ENCODE results near the gene CPO.

CPO gene

GRCh38 chr2:206974551-206974950, 35.2 kb downstream of the CPO start:
- DNase-seq (ENCODE audit: low spot score), result no peak

- DNase-seq (ENCODE audit: low spot score), result no peak
Measured at GRCh38 chr2:206978746-206979145, 39.4 kb downstream of the CPO start.

- no peak for DNase-seq (ENCODE audit: low spot score)
Measured at GRCh38 chr2:206979365-206979764, 40.0 kb downstream of the CPO start.

- DNase-seq (ENCODE audit: low spot score), result no peak
Measured at GRCh38 chr2:206979922-206980321, 40.6 kb downstream of the CPO start.

GRCh38 chr2:206980413-206980812, 41.1 kb downstream of the CPO start:
- no peak for DNase-seq (ENCODE audit: low spot score)

GRCh38 chr2:206981086-206981674, 41.9 kb downstream of the CPO start:
- DNase-seq (ENCODE audit: low spot score), result no peak

GRCh38 chr2:206981739-206982340, 42.5 kb downstream of the CPO start:
- peak; percentile 70 for DNase-seq (ENCODE audit: low spot score)

- no peak for DNase-seq (ENCODE audit: low spot score)
Measured at GRCh38 chr2:206982360-206982955, 43.1 kb downstream of the CPO start.

- DNase-seq (ENCODE audit: low spot score), result no peak
Measured at GRCh38 chr2:206983161-206983859, 44.0 kb downstream of the CPO start.

GRCh38 chr2:206984206-206984605, 44.9 kb downstream of the CPO start:
- DNase-seq (ENCODE audit: low spot score), result no peak

GRCh38 chr2:206986943-206987342, 47.6 kb downstream of the CPO start:
- no peak for DNase-seq (ENCODE audit: low spot score)

GRCh38 chr2:206987810-206988209, 48.5 kb downstream of the CPO start:
- DNase-seq (ENCODE audit: low spot score), result no peak

GRCh38 chr2:206988884-206989283, 49.6 kb downstream of the CPO start:
- DNase-seq (ENCODE audit: low spot score), result no peak

GRCh38 chr2:206989311-206989710, 50.0 kb downstream of the CPO start:
- DNase-seq (ENCODE audit: low spot score), result peak; percentile 44

GRCh38 chr2:206990360-206990759, 51.0 kb downstream of the CPO start:
- DNase-seq (ENCODE audit: low spot score), result no peak

GRCh38 chr2:206991070-206991469, 51.8 kb downstream of the CPO start:
- DNase-seq (ENCODE audit: low spot score), result no peak

GRCh38 chr2:206993396-206993911, 54.1 kb downstream of the CPO start:
- no peak for DNase-seq (ENCODE audit: low spot score)

GRCh38 chr2:206993964-206994363, 54.6 kb downstream of the CPO start:
- DNase-seq (ENCODE audit: low spot score), result no peak

- DNase-seq (ENCODE audit: low spot score), result no peak
Measured at GRCh38 chr2:206996556-206997065, 57.3 kb downstream of the CPO start.

GRCh38 chr2:207008105-207008990, 69.0 kb downstream of the CPO start:
- peak; percentile 11 for DNase-seq (ENCODE audit: low spot score)

GRCh38 chr2:207012461-207012860, 73.1 kb downstream of the CPO start:
- no peak for DNase-seq (ENCODE audit: low spot score)

- no peak for DNase-seq (ENCODE audit: low spot score)
Measured at GRCh38 chr2:207014424-207014823, 75.1 kb downstream of the CPO start.

All from AG08396 (cell line).